ENCODE measurements around the gene TMEM100.

TMEM100 gene

DNA sequence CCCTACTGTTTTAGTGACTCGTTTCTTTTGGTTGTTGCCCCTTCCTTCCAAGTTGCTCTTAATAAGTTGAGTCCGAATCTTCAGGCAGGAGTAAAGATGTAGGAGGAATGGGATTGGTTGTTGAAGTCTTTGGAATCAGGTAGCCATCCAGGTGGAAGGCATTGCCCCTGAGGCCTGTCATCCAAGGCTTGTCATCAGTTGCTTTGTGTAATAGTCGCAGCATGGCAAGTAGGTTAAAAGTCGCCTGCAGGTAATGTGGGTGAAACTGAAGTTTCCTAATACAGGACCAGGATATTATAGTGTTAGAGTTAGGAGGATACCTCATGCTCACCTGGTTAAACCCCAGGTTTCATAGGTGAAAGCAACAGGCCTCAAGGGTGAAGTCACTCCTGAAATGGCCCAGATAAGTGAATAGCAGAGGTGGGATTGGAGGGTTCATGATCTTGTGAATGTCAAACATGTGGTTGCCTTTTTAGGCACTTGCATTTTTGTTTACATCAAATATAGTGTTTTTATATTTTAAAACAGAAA lies 29.1 kb upstream of the TMEM100 start:
- Mint-ChIP-seq H3K9me3 (no peaks in the 10 kb centered on the region), H3K4me1 (ENCODE audit: low read depth) (peaks cover 11% of the 10 kb centered on the region), H3K27me3 (ENCODE audit: low read depth) (peaks cover 28% of the 10 kb centered on the region), H3K36me3 (ENCODE audit: low read depth) (no peaks in the 10 kb centered on the region), H3K4me3 (peak overlapping the region; percentile 71), H3K27ac (peak overlapping the region; percentile 55)
- DNase-seq (ENCODE audit: low spot score) = no peak

DNA sequence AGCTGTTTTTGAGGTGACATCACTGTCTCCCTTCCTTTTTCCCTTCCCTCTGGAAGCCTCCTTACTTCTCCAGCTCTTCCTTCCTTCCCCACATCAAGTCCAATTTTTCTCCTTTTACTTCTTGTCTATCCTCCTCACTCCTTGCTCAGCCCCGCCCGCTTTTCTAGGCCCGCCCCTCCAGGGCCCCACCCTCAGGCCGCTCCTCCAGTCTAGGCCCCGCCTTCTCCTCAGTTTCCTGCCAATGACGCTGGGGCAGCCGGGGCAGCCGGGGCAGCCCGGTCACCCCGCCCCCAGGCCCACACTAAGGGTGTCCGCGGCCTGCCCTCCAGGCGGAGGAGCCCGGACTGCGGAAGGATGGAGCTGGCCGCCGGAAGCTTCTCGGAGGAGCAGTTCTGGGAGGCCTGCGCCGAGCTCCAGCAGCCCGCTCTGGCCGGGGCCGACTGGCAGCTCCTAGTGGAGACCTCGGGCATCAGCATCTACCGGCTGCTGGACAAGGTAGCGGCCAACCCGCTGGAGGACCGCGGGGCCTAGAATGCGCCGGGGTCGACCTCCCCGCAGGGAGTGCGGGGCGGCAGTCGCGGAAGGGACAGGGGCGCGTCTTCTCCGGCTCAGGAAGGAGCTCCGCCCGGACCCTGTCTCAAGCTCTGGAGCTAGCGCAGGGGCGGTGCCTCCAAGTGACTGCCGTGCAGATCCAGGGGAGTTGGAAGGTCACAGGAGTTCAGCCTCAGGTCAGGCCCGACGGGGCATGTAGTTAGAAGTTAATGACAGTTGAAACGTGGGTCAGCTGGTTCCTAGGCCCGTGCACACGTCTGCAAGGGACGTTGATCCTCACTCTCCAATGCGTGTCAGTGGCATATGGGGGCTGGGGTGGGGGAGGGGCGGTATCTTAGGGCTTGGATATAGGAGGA lies 28.3 kb upstream of the TMEM100 start, which contains the start of gene PCTP:
Gene PCTP (plus strand): TSS at position 302 of the 908 bp plus-strand sequence. CDS start 53 bp downstream, at position 355.
- Mint-ChIP-seq H3K27me3 (ENCODE audit: low read depth) (peaks cover 32% of the 10 kb centered on the region), H3K36me3 (ENCODE audit: low read depth) (no peaks in the 10 kb centered on the region), H3K4me3 (peak within 1 kb of the TSS; percentile 71), H3K9me3 (no peaks in the 10 kb centered on the region), H3K27ac (peak within 1 kb of the TSS; percentile 55), H3K4me1 (ENCODE audit: low read depth) (peaks cover 11% of the 10 kb centered on the region)
- DNase-seq (ENCODE audit: low spot score) = peak; percentile 90

DNA sequence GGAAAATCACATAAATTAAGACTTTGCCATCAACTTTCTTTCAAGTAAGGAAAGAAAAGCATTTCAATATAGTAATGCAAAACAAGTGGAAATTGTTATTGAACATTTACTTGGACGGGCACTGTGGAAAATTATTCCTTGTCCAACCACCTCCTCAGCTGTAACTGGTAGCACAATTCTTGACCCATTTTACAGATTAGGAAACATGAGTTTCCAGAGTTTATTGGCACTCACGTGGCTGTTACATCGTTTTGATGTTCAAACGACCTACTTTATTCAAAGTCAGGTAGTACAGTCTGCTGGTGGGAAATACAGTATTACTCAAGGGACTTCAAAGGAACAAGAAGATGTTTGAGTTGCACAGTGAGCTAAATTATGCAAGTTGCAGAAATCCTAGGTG lies 27.3 kb upstream of the TMEM100 start:
- peak overlapping the region; percentile 71 for H3K4me3 Mint-ChIP-seq
- H3K4me1 Mint-ChIP-seq (ENCODE audit: low read depth) = peaks cover 11% of the 10 kb centered on the region
- H3K9me3 Mint-ChIP-seq = no peaks in the 10 kb centered on the region
- peaks cover 39% of the 10 kb centered on the region for H3K27me3 Mint-ChIP-seq (ENCODE audit: low read depth)
- DNase-seq (ENCODE audit: low spot score) = no peak
- H3K36me3 Mint-ChIP-seq (ENCODE audit: low read depth) = no peaks in the 10 kb centered on the region
- no peak overlapping the region for H3K27ac Mint-ChIP-seq

DNA sequence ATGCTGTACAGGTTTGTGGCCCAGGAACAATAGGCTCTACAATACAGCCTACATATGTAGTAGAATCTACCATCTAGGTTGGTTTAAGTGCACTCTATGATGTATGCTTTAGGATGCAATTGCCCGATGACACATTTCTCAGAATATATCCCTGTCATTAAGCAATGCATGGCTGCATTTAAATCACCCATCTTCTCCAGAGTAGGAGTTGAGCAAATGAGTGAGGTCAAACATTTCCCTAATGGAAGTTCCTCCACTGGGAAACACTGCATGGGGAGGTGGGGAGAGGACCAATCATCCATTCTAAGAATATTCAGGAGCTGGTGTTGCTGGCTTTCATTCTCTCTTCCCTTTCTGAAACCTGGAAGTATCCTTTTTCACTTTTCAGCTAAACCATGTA lies 26.2 kb upstream of the TMEM100 start:
- H3K27ac Mint-ChIP-seq = no peak overlapping the region
- H3K36me3 Mint-ChIP-seq (ENCODE audit: low read depth) = no peaks in the 10 kb centered on the region
- H3K27me3 Mint-ChIP-seq (ENCODE audit: low read depth) = peaks cover 41% of the 10 kb centered on the region
- no peak for DNase-seq (ENCODE audit: low spot score)
- H3K9me3 Mint-ChIP-seq = no peaks in the 10 kb centered on the region
- no peak overlapping the region for H3K4me3 Mint-ChIP-seq
- peaks cover 11% of the 10 kb centered on the region for H3K4me1 Mint-ChIP-seq (ENCODE audit: low read depth)

DNA sequence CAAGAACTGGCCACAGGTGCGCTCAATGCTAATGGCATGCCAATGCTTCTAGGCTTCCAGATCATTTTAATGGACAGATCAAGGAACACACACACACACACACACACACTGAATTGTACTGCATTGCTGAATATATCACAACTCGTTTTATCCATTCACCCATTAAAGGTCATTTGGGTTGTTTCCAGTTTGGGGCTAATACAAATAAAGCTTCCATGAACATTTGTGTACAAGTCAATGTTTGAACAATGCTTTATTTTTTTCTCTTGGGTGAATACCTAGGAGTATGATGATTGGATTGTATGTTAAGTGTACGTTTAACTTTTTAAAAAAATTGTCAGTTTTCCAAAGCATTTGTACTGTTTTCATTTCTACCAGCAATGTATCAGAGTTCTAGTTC lies 24.5 kb upstream of the TMEM100 start:
- no peaks in the 10 kb centered on the region for H3K9me3 Mint-ChIP-seq
- H3K27me3 Mint-ChIP-seq (ENCODE audit: low read depth) = peaks cover 43% of the 10 kb centered on the region
- no peak overlapping the region for H3K4me3 Mint-ChIP-seq
- H3K27ac Mint-ChIP-seq = no peak overlapping the region
- H3K4me1 Mint-ChIP-seq (ENCODE audit: low read depth) = peaks cover 11% of the 10 kb centered on the region
- no peak for DNase-seq (ENCODE audit: low spot score)
- no peaks in the 10 kb centered on the region for H3K36me3 Mint-ChIP-seq (ENCODE audit: low read depth)

DNA sequence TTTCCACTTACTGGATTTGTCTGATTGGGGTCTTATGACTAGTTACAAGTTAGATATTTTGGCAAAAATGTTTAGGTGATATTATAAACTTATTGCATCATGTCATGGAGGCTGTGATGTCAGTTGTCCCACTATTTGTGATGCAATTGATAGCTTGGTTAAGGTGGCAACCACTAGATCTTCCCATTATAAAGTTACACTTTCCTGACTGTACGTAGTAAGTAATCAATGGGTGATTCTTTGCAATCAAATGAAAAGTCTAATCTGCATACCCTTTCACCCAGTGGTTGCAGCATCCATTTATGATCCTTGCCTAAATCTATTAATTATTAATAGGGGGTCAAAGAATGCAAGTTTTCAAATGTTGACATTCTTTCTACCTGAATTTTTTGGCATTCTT lies 23.8 kb upstream of the TMEM100 start:
- H3K27ac Mint-ChIP-seq = no peak overlapping the region
- no peaks in the 10 kb centered on the region for H3K9me3 Mint-ChIP-seq
- DNase-seq (ENCODE audit: low spot score) = no peak
- H3K4me3 Mint-ChIP-seq = no peak overlapping the region
- H3K4me1 Mint-ChIP-seq (ENCODE audit: low read depth) = peaks cover 7% of the 10 kb centered on the region
- H3K36me3 Mint-ChIP-seq (ENCODE audit: low read depth) = no peaks in the 10 kb centered on the region
- H3K27me3 Mint-ChIP-seq (ENCODE audit: low read depth) = peaks cover 43% of the 10 kb centered on the region

DNA sequence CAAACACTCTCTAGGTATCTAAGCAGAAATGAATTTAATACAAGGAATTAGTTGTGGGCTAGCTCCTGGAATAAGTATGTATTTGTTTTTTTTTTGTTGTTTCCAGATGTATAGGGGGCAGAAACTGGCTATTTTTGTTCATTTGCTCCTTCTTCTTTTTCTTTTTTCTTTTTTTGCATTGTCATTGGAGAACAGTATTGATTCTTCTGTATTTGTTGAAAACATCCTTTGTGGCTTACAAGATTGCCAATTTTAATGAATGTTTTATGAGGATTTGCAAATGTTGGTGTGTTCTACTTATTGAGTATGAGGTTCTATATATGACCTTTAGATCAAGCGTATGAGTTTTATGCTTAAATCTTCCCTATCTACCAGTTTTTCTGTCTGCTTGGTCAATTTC lies 22.6 kb upstream of the TMEM100 start:
- H3K27me3 Mint-ChIP-seq (ENCODE audit: low read depth) = peaks cover 43% of the 10 kb centered on the region
- H3K36me3 Mint-ChIP-seq (ENCODE audit: low read depth) = no peaks in the 10 kb centered on the region
- H3K4me3 Mint-ChIP-seq = no peak overlapping the region
- H3K4me1 Mint-ChIP-seq (ENCODE audit: low read depth) = no peaks in the 10 kb centered on the region
- DNase-seq (ENCODE audit: low spot score) = no peak
- H3K9me3 Mint-ChIP-seq = no peaks in the 10 kb centered on the region
- no peak overlapping the region for H3K27ac Mint-ChIP-seq

DNA sequence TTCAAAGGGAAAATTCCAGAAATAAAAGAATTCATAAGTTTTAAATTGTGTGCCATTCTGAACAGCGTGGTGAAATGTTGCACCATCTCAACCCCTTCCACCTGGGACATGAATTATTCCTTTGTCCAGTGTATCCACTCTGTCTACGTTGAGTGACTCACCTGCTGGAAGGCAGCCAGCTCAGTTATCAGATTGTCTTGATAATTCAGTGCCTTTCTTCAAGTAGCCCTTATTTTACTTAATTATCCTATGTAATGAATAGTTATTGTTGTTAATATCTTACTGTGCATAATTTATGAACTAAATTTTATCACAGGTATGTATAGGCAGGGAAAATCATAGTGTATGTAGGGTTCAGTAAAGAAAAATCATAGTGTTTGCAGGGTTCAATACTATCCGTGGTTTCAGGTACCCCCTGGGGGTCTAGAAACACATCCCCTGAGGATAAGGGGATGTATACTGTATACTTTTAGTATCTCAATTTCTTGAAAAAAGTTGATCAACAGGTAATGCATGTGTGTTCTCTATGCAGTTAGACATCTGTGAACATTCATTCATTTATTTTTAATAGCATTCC lies 20.5 kb upstream of the TMEM100 start:
- no peak for DNase-seq (ENCODE audit: low spot score)
- Mint-ChIP-seq H3K27ac (no peak overlapping the region), H3K9me3 (no peaks in the 10 kb centered on the region), H3K4me3 (no peak overlapping the region), H3K4me1 (ENCODE audit: low read depth) (no peaks in the 10 kb centered on the region), H3K36me3 (ENCODE audit: low read depth) (no peaks in the 10 kb centered on the region), H3K27me3 (ENCODE audit: low read depth) (peaks cover 31% of the 10 kb centered on the region)

DNA sequence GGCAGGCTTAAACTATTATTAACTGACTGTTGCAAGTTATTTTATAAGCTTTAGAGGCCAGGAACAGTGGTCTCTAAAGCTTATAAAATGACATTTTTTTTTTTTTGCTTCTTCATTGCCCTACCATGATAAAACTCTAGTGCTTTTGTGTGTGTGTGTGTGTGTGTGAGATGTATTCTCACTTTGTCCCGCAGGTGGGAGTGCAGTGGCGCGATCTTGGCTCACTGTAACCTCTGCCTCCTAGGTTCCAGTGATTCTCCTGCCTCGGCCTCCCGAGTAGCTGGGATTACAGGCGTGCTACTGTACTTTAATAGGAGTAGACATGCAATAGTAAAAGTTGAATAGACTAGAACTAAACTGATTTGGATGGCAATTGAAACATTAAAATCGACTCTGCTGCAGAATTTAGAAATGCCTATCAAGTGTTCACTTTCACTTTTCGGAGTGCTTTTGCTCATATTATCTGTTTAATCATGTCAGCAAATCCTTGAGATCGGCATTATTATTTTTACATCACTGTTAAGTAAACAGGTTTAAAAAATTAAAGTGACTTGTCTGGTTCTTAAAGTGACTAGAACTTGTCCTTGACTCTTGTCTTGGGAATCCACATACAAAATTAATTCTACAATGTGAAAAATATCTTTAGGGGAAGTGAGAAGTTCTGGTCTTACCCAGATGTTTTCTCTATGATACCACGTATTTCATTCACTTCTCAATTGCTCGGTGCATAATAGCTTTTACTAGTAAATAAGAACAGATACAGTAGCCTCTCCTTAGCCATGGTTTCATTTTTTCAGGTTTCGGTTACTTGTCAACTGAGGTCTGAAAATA lies 19.8 kb upstream of the TMEM100 start:
- no peaks in the 10 kb centered on the region for H3K9me3 Mint-ChIP-seq
- no peaks in the 10 kb centered on the region for H3K36me3 Mint-ChIP-seq (ENCODE audit: low read depth)
- H3K4me3 Mint-ChIP-seq = no peak overlapping the region
- no peak for DNase-seq (ENCODE audit: low spot score)
- no peaks in the 10 kb centered on the region for H3K4me1 Mint-ChIP-seq (ENCODE audit: low read depth)
- H3K27ac Mint-ChIP-seq = no peak overlapping the region
- H3K27me3 Mint-ChIP-seq (ENCODE audit: low read depth) = peaks cover 26% of the 10 kb centered on the region

DNA sequence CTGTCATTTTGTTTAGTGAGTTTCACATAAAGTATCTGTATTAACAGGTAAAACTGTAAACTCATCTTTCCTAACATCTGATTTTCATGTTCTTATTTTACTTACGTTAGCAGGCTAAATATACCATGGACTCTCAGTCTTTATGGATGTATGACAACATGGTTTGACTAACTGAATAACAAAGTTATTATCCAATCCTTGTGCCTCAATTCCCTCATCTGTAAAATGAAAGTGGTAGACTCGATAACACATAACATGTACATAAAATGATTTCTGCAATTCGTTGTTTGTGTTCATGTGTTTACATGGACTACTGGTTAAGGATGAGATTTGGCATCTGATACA lies 18.7 kb upstream of the TMEM100 start:
- H3K36me3 Mint-ChIP-seq (ENCODE audit: low read depth) = no peaks in the 10 kb centered on the region
- no peaks in the 10 kb centered on the region for H3K4me1 Mint-ChIP-seq (ENCODE audit: low read depth)
- no peaks in the 10 kb centered on the region for H3K9me3 Mint-ChIP-seq
- DNase-seq (ENCODE audit: low spot score) = no peak
- no peak overlapping the region for H3K27ac Mint-ChIP-seq
- H3K27me3 Mint-ChIP-seq (ENCODE audit: low read depth) = peaks cover 21% of the 10 kb centered on the region
- no peak overlapping the region for H3K4me3 Mint-ChIP-seq

DNA sequence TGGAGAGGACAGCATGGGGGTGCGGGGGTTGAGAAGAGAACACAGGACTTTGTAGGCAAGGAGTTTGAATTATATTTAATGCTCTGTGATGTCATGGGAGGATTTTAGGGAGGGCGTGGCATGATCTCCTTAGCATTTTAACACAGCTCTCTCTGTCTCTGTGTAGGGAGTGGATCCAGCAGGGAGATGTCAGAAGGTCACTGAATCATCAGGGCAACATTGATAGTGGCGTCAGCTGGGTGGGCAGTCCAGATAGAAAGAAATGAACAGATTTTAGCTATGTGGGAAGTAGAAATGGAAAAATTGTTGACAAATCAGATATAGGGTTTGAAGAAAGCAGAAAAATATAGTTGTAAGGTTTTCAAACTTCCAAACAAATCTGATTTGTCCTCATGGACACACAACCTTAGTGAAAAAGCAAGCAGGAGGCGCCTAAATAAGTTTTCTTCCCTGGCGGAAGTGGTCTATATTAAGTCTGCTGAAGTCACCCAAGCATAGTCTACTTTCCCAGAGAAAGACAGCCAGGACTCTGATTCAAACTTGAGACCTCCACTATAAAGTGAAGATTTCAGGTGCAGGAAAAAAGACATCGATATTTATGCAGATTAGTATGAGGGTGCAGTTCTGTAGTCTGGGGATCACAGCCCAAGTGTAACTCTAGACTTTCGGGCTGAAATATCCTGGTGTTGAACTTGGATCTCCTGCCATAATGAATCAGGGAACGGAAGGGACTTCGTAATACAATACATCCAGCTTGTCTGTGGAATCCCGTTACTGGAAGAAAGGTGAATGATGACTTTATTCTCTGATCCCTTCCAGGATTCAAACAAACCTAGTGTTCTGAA lies 18.1 kb upstream of the TMEM100 start:
- H3K27me3 Mint-ChIP-seq (ENCODE audit: low read depth) = peaks cover 17% of the 10 kb centered on the region
- H3K27ac Mint-ChIP-seq = no peak overlapping the region
- no peaks in the 10 kb centered on the region for H3K9me3 Mint-ChIP-seq
- no peak for DNase-seq (ENCODE audit: low spot score)
- peaks cover under 1% of the 10 kb centered on the region for H3K4me1 Mint-ChIP-seq (ENCODE audit: low read depth)
- no peaks in the 10 kb centered on the region for H3K36me3 Mint-ChIP-seq (ENCODE audit: low read depth)
- H3K4me3 Mint-ChIP-seq = no peak overlapping the region

DNA sequence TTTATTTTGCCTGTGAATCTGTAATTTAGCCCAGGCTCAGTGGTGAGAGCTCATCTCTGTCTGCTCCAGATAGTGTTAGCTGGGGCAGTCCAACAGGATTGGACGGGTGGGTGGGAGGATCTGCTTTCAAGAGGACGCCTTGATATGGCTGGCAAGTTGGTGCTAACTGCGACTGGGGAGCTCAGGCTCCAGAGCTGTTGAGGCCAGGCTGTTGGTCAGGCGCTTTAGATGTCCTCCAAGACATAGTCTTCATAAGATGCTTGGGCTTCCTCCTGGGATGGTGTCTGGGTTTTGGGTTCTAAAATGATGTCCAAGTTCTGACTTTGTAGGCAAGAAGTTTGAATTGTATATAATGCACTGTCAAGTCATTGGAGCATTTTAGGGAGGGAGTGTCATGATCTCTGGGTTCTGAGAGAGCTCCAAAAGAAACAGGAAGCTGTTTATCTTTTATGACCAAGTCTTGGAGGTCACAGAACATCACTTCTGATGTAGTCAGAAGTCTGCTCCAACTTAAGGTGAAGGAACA lies 15.4 kb upstream of the TMEM100 start:
- Mint-ChIP-seq H3K4me1 (ENCODE audit: low read depth) (peaks cover 7% of the 10 kb centered on the region), H3K36me3 (ENCODE audit: low read depth) (no peaks in the 10 kb centered on the region), H3K27me3 (ENCODE audit: low read depth) (peaks cover 19% of the 10 kb centered on the region), H3K27ac (no peak overlapping the region), H3K4me3 (no peak overlapping the region), H3K9me3 (no peaks in the 10 kb centered on the region)
- no peak for DNase-seq (ENCODE audit: low spot score)

Data from T-helper 2 cell treated with Interferon-gamma antibody and Interleukin-4, amounts not matched to agents 5 μg/mL and 100 μg/mL, for 36 hours (primary cell).